ENCODE measurements around the gene CCDC185.
"Not testable (repeated sequence)": the region's sequence is repeated elsewhere in the genome, so short reads cannot be mapped to it uniquely, and the experiment has no call there.

CCDC185 gene

GRCh38 chr1:223394706-223395105 lies 1.5 kb downstream of the CCDC185 start:
- DNase-seq (ENCODE audit: low spot score) = no peak

GRCh38 chr1:223399393-223399792 lies 6.2 kb downstream of the CCDC185 start:
- DNase-seq (ENCODE audit: low spot score) = not testable (repeated sequence)

- no peak for DNase-seq (ENCODE audit: low spot score)
Observed at GRCh38 chr1:223401873-223402789, 8.9 kb downstream of the CCDC185 start.

- DNase-seq (ENCODE audit: low spot score) = no peak
Observed at GRCh38 chr1:223402790-223403142, 9.6 kb downstream of the CCDC185 start.

- no peak for DNase-seq (ENCODE audit: low spot score)
Observed at GRCh38 chr1:223403184-223403815, 10.1 kb downstream of the CCDC185 start.

- DNase-seq (ENCODE audit: low spot score) = no peak
Observed at GRCh38 chr1:223405507-223405906, 12.3 kb downstream of the CCDC185 start.

GRCh38 chr1:223410036-223410435 lies 16.8 kb downstream of the CCDC185 start:
- DNase-seq (ENCODE audit: low spot score) = no peak

- DNase-seq (ENCODE audit: low spot score) = no peak
Observed at GRCh38 chr1:223411309-223411708, 18.1 kb downstream of the CCDC185 start.

GRCh38 chr1:223411710-223412109 lies 18.5 kb downstream of the CCDC185 start:
- DNase-seq (ENCODE audit: low spot score) = no peak

- no peak for DNase-seq (ENCODE audit: low spot score)
Observed at GRCh38 chr1:223413216-223413615, 20.0 kb downstream of the CCDC185 start.

GRCh38 chr1:223417444-223417843 lies 24.2 kb downstream of the CCDC185 start:
- peak; percentile 47 for DNase-seq (ENCODE audit: low spot score)

- no peak for DNase-seq (ENCODE audit: low spot score)
Observed at GRCh38 chr1:223417903-223418663, 24.9 kb downstream of the CCDC185 start.

GRCh38 chr1:223419115-223419514 lies 25.9 kb downstream of the CCDC185 start:
- DNase-seq (ENCODE audit: low spot score) = no peak

- DNase-seq (ENCODE audit: low spot score) = no peak
Observed at GRCh38 chr1:223419561-223419960, 26.3 kb downstream of the CCDC185 start.

GRCh38 chr1:223421025-223421424 lies 27.8 kb downstream of the CCDC185 start:
- no peak for DNase-seq (ENCODE audit: low spot score)

GRCh38 chr1:223421676-223422075 lies 28.5 kb downstream of the CCDC185 start:
- no peak for DNase-seq (ENCODE audit: low spot score)

GRCh38 chr1:223422911-223423310 lies 29.7 kb downstream of the CCDC185 start:
- DNase-seq (ENCODE audit: low spot score) = peak; percentile 23

GRCh38 chr1:223423641-223424233 lies 30.5 kb downstream of the CCDC185 start:
- DNase-seq (ENCODE audit: low spot score) = no peak

GRCh38 chr1:223425550-223425949 lies 32.3 kb downstream of the CCDC185 start:
- DNase-seq (ENCODE audit: low spot score) = no peak

GRCh38 chr1:223426936-223427335 lies 33.7 kb downstream of the CCDC185 start:
- no peak for DNase-seq (ENCODE audit: low spot score)

GRCh38 chr1:223429313-223429731 lies 36.1 kb downstream of the CCDC185 start:
- DNase-seq (ENCODE audit: low spot score) = no peak

- DNase-seq (ENCODE audit: low spot score) = no peak
Observed at GRCh38 chr1:223429821-223430220, 36.6 kb downstream of the CCDC185 start.

All from HuH-7 (cell line).